ENCODE results near the gene ZIC3.

The ZIC3 gene

DNA sequence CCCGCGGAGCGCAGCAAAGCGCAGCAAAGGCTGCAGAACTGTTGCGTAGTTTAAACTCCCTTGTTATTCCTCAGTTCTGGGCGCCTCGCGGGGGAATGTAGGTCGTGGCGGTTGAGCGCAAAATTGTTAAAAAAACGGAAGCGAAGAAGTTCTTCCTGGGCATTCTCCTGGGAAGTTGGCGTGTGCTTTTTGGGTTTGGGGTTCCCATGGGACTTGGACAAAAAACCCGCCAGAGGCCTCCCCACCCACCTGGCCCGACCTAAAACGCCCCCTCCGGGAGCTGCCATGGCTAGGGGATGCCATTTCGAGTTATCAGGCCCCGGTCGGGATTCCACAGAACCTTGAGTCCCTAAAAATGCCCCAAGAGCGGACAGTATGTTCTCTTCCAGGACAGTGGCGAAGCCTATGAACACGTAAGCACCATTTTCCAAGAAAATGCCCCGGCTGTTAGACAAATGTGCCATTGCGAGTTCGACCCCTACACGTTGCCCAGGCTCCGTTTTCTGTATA lies 8.9 kb downstream of the ZIC3 start:
- H3K4me3 ChIP-seq (ENCODE audit: low read depth, low read length), result no peak overlapping the region
- TF ChIP-seq, protein P1, sequence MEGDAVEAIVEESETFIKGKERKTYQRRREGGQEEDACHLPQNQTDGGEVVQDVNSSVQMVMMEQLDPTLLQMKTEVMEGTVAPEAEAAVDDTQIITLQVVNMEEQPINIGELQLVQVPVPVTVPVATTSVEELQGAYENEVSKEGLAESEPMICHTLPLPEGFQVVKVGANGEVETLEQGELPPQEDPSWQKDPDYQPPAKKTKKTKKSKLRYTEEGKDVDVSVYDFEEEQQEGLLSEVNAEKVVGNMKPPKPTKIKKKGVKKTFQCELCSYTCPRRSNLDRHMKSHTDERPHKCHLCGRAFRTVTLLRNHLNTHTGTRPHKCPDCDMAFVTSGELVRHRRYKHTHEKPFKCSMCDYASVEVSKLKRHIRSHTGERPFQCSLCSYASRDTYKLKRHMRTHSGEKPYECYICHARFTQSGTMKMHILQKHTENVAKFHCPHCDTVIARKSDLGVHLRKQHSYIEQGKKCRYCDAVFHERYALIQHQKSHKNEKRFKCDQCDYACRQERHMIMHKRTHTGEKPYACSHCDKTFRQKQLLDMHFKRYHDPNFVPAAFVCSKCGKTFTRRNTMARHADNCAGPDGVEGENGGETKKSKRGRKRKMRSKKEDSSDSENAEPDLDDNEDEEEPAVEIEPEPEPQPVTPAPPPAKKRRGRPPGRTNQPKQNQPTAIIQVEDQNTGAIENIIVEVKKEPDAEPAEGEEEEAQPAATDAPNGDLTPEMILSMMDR (IDR thresholded peaks at IDR 0.05; ENCODE audit: borderline replicate concordance, insufficient read depth, low read depth, low read length), result no peak

DNA sequence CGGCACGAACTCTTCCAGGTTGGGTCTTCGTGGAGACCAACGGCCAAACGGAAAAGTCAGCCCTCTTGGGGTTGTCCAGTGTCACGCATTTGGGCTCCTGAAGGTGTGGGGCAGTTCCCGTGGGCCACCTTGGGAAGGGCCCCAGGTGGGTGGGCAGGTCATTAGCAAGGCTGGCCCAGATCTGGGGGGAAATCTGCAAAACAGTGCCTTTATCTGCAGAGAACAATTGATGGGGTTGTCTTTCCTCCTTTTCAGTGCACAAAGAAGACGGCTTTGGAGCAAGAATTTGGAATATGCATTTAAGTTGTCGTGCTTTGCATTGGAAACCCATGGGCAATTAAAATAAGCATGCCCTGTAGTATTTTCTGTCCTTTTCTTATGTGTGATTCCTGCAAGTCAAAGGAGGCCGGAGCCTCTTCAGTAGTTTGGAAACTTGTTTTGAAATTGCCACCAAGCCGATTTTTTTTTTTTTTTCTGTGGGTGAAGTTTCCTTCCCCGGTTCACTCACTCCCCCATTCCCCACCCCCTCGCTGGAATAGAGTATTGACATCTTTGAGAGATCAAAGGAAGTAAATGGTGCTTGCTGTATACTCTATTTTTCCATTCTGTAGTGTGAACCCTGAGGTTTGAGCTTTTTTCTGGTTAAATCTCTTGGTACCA lies 9.8 kb downstream of the ZIC3 start:
- H3K4me3 ChIP-seq (ENCODE audit: low read depth, low read length), result no peak overlapping the region
- TF ChIP-seq, protein P1 (IDR thresholded peaks at IDR 0.05; ENCODE audit: borderline replicate concordance, insufficient read depth, low read depth, low read length), result no peak

DNA sequence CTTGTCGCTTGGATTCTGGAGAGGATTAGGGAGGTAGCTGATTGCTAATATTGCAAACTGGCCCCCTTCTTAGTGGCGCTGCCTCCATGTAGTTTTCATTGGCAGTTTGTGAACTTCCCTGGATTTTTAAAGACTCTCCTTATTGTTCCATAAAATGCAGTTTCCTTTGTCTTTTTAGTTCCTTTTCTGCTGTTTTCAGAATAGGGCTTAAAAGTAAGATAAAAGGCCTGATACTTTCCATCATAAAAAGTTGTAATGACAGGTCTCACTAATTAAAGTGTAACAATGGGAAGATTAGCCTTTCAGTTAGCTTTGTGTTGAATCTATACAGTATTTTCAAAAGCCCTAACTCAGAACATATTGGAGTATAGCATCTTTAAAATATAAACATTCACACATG lies 21.2 kb downstream of the ZIC3 start:
- H3K4me3 ChIP-seq (ENCODE audit: low read depth, low read length), result no peak overlapping the region
- TF ChIP-seq, protein P1 (IDR thresholded peaks at IDR 0.05; ENCODE audit: borderline replicate concordance, insufficient read depth, low read depth, low read length), result no peak

DNA sequence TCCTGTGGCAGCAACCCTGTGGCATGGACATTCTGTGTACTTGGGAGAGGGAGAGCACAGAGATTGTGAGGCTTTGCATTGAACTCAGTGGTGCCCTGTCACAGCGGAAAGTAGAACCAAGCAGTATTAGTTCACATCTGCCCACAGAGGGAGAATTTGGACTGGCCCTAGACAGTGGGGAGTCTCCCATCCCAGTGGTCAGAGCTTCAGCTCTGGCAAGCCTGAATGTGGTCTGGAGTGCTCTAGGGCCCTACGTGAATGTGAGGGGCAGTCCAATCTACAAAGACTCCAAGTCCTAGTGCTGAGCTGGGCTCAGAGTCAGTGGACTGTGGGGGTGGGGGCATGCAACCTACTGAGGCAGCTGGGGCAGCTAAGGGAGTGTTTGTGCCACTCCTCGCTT lies 34.8 kb downstream of the ZIC3 start:
- H3K4me3 ChIP-seq (ENCODE audit: low read depth, low read length), result no peak overlapping the region
- TF ChIP-seq, protein P1 (IDR thresholded peaks at IDR 0.05; ENCODE audit: borderline replicate concordance, insufficient read depth, low read depth, low read length), result no peak
